HepG2 (cell line): ENCODE measurements around the gene AGAP1.

Experiments
- EP300 ChIP-seq, 3 experiments: sonication (generic) in 1 of 3; formaldehyde crosslinking in 1 of 3; IDR thresholded peaks; 2 replicates each; pipeline versions ENCODE4 v1.5.1 to v1.6.1; 2011 to 2020; ENCODE audit warnings: low read depth in 2 of 3, low read length in 2 of 3, borderline replicate concordance in 1 of 3, improper control_type of control experiment in 1 of 3, mild to moderate bottlenecking in 1 of 3, missing genetic modification reagents in 1 of 3, moderate library complexity in 1 of 3
- HNF4G ChIP-seq, 2 experiments: sonication (generic) in 1 of 2; formaldehyde crosslinking in 1 of 2; IDR thresholded peaks; 2 replicates each; pipeline versions ENCODE4 v1.4.0 to v1.6.1; 2011 to 2020; ENCODE audit warnings: borderline replicate concordance in 2 of 2, low read depth in 2 of 2, mild to moderate bottlenecking in 2 of 2, low read length in 1 of 2, missing genetic modification reagents in 1 of 2, moderate library complexity in 1 of 2
- IRX3 ChIP-seq: sonication (generic); formaldehyde crosslinking; IDR thresholded peaks from 2 replicates; pipeline ENCODE4 v1.8.1; 2023; ENCODE audit warnings: mild to moderate bottlenecking, low read depth, missing genetic modification reagents, borderline replicate concordance
- JUNB ChIP-seq: sonication (generic); formaldehyde crosslinking; IDR thresholded peaks from 2 replicates; pipeline ENCODE4 v1.8.0; 2022; ENCODE audit warnings: missing genetic modification reagents, mild to moderate bottlenecking, borderline replicate concordance
- TF ChIP-seq, protein P1 (sequence below): sonication (generic); formaldehyde crosslinking; IDR thresholded peaks from 2 replicates; pipeline ENCODE4 v1.5.0; 2020; ENCODE audit warnings: mild to moderate bottlenecking, missing genetic modification reagents, moderate library complexity
- TF ChIP-seq, protein P2 (sequence below): sonication (generic); formaldehyde crosslinking; IDR thresholded peaks from 2 replicates; pipeline ENCODE4 v1.4.0; 2020; ENCODE audit warnings: missing genetic modification reagents
- TF ChIP-seq, protein P3 (sequence below): sonication (generic); formaldehyde crosslinking; IDR thresholded peaks from 2 replicates; pipeline ENCODE4 v1.4.0; 2020; ENCODE audit warnings: mild to moderate bottlenecking, missing genetic modification reagents

DNA sequence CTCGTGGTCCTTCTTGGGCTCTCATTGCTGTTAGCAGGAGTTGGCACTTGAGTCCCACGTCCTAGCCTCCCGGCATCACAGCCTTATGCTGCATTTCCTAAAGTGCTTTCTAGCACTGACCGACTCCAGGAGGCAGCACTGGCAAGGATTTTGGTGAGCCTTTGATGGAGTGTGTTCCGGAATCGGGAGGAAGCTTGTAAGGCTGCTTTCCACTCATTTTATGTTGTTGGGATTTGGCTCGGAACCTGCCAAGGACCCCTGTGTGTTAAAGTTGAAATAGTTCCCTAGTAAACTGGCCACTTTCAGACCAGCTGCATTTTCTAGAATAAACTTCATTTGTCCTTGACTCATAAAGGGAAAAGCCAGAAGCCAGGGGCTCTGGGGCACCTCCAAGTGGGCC, 88.9 kb downstream of the AGAP1 start:
- TF ChIP-seq, protein P1, sequence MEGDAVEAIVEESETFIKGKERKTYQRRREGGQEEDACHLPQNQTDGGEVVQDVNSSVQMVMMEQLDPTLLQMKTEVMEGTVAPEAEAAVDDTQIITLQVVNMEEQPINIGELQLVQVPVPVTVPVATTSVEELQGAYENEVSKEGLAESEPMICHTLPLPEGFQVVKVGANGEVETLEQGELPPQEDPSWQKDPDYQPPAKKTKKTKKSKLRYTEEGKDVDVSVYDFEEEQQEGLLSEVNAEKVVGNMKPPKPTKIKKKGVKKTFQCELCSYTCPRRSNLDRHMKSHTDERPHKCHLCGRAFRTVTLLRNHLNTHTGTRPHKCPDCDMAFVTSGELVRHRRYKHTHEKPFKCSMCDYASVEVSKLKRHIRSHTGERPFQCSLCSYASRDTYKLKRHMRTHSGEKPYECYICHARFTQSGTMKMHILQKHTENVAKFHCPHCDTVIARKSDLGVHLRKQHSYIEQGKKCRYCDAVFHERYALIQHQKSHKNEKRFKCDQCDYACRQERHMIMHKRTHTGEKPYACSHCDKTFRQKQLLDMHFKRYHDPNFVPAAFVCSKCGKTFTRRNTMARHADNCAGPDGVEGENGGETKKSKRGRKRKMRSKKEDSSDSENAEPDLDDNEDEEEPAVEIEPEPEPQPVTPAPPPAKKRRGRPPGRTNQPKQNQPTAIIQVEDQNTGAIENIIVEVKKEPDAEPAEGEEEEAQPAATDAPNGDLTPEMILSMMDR: no peak
- TF ChIP-seq, protein P2, sequence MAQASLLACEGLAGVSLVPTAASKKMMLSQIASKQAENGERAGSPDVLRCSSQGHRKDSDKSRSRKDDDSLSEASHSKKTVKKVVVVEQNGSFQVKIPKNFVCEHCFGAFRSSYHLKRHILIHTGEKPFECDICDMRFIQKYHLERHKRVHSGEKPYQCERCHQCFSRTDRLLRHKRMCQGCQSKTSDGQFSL: no peak
- TF ChIP-seq JUNB (CRISPR knock-in tag) (no peak), IRX3 (no peak), HNF4G (IDR thresholded peaks at IDR 0.05; ENCODE audit: borderline replicate concordance, low read depth, low read length) (no peak), HNF4G (CRISPR knock-in tag; IDR thresholded peaks at IDR 0.05; ENCODE audit: borderline replicate concordance, low read depth) (no peak), EP300 (IDR thresholded peaks at IDR 0.05; ENCODE audit: low read depth in 2 of 2, low read length in 2 of 2) (no peak), EP300 (CRISPR knock-in tag; IDR thresholded peaks at IDR 0.05; ENCODE audit: borderline replicate concordance) (no peak)
- TF ChIP-seq, protein P3, sequence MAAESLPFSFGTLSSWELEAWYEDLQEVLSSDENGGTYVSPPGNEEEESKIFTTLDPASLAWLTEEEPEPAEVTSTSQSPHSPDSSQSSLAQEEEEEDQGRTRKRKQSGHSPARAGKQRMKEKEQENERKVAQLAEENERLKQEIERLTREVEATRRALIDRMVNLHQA (CRISPR knock-in tag): no peak
